NCI-H1105 (cell line): Measurements from ENCODE around the gene PTGS2.
"Not testable (repeated sequence)": the region's sequence is repeated elsewhere in the genome, so short reads cannot be mapped to it uniquely, and the experiment has no call there.

Experiments used
- DNase-seq: peaks from one replicate; lab custom pipeline; 2025; lab: John Stamatoyannopoulos, UW

PTGS2 gene

DNA sequence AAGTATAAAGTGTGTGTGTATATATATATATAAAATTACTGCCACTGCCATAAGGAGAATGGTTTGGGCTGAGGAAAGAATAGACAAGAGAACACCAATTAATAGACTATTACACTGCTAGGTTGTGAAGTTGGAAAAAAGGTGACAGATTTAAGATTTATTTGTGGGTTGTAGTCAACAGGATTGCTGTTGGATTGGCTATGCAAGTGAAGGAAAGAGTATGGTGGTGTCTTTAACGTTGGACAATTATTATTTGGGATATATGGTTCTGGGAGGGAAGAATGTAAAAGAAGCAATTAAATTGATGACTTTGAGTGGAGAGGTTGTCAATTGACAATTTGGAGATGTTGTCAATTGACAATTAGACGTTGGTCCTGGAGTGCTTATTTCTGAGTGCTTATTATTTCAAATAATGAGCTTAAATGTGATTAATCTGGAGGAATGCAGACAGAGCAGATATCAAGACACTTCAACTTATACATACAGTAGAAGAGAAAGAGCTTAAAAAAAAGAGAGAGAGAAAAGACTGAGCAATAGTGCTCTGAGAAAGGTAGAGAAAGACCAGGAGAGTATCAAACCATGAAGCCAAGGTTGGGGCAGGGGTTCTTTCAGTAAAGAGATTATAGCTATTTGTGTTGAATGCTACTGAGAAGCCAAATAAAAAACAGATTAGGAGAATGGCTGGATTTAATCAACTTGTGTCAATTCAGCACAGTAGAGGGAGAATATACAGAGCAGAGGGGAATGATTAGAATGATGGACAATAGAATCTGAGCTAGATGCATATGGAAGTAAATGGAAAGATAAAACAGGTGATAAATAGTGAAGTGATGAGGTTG, 9.7 kb downstream of the PTGS2 start:
- no peak for DNase-seq

DNA sequence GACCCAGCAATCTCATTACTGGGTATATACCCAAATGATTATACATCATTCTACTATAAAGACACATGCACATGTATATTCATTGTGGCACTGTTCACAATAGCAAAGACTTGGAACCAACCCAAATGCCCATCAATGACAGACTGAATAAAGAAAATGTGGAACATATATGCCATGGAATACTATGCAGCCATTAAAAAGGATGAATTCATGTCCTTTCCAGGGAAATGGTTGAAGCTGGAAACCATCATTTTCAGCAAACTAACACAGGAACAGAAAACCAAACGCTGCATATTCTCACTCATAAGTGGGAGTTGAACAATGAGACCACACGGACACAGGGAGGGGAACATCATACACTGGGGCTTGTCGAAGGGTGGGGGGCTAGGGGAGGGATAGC, 10.4 kb downstream of the PTGS2 start:
- DNase-seq, result not testable (repeated sequence)

DNA sequence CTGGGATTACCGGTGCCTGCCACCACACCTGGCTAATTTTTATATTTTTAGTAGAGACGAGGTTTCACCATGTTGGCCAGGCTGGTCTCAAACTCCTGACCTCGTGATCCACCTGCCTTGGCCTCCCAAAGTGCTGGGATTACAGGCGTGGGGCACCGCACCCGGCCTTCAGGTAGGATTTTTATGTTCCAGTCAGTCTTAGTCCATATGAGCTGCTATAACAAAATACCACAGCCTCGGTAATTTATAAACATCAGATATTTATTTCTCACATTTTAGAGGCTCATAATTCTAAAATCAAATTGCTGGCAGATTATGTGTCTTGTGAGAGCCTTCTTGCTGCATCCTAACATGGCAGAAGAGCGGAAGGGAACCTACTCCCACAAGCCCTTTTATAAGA, 16.0 kb downstream of the PTGS2 start:
- not testable (repeated sequence) for DNase-seq

DNA sequence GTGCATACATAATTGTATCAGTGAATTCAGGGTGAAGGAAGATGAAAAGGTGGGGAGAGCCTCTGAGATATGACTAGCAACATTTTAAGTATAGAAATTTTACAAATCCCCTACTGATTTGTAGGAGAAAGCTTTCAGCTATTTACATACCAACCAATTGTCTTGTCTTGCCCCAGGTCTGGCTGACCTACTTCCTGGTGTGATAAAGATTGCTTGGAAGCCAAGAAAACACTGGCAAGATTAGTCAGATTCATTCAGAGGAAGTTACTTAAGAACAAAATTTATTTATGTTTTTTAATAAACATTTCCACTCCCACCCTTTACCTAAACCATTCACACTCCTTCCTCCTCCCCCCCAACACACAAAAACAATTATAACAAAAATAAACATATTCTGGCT, 17.5 kb downstream of the PTGS2 start:
- no peak for DNase-seq

DNA sequence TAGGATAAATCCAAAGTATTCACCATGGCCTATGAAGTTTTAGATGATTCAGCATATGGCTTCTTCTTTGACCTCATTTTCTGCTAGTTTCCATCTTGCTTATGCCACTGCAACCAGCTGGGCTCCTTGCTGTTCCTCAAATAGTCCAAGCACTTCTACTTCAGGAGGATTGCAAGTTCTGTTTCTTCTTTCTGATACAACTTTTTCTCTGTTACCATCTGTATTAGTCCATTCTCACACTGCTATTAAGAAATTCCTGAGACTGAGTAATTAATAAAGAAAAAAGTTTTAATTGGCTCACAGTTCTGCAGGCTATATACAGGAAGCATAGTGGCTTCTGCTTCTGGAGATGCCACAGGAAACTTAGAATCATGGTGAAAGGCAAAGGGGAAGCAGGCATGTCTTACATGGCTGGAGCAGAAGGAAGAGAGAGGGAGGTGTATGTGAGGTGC, 20.3 kb downstream of the PTGS2 start:
- no peak for DNase-seq

DNA sequence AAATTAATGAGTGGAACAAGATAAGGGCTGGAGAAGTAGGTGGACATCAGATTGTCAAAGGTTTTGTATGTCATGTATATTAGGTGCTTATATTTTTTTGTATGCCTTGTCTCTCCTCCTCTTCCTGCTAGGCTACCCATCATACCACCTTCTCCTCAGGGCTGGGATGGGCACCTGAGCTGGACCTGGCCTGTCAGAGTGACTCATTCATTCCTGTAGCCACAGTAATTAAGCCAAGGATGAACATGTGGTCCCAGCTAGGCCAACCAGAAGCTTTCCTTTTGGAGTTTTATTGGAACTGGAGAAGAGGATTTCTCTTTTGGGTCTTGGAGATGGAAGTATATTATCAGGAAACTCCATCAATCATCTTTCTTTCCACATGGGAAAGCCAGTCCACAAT, 21.2 kb downstream of the PTGS2 start:
- no peak for DNase-seq

DNA sequence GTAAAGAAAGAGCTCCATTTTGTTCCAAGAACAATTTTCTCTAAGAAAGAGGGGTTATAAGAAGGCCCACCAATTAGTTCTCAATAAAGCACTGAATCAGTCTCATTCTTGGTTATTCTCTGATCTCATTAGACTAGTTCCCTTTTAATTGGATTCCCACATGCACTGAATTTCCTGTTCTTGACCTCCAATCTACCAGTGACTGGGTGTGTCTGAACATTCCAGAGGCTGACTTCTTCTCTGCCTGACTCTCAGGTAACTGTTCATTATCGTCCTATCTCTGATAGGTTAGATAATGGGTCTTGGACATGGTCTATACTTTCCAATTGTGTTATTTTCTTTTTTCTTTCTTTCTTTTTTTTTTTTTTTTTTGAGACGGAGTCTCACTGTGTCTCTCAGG, 22.7 kb downstream of the PTGS2 start:
- no peak for DNase-seq

DNA sequence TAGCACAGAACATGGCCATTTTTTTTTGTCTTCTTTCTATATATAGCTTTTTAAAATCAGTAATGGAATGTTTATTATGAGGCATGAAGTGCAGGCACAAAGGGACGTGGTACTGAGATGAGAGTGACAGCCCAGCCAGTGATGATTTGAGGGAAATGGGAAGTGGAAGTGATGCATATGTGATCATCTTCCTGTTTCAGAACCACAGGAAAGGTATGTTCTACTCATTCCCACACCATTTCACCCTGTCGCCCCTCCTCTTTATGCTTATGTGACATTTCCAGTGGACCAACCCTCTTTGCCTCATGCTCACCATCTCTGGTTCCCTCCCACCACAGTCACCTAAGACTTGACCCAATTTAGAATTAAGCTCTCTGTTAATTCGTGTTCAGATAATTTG, 24.3 kb downstream of the PTGS2 start:
- no peak for DNase-seq

DNA sequence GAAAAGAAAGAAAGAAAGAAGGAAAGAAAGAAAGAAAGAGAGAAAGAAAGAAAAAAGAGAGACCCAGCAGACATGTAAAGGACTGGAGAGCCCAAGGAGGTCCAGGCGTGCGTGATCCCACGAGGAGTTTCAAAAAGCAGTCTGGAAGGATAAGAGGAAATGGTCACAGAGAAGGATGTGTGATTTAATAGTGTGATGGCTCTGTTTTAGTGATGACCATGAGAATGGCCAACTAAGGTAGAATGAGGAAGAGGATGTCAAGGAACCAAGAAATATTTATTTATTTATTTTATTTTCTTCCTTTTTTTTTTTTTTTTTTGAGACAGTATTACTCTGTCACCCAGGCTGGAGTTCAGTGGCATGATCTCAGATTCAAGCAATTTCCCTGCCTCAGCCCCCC, 25.5 kb downstream of the PTGS2 start:
- no peak for DNase-seq

DNA sequence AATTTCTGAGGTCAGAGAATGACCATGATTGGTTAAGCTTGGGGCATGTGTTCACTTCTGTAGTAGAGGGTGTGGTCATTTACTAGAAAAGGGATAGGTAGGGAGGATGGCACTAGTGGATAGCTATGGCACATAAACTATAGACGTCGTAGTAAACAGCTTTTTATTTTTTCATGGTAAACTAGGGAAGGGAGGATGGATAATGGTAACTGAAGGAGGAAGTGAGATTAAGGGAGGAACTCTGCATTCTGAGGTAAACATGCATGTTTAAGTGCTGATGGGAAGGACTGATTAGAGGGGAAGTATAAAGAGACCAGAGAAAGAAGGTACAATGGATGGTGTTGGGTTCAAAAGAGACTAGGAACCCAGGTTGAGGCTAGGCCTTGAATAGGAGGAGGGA, 26.9 kb downstream of the PTGS2 start:
- no peak for DNase-seq

DNA sequence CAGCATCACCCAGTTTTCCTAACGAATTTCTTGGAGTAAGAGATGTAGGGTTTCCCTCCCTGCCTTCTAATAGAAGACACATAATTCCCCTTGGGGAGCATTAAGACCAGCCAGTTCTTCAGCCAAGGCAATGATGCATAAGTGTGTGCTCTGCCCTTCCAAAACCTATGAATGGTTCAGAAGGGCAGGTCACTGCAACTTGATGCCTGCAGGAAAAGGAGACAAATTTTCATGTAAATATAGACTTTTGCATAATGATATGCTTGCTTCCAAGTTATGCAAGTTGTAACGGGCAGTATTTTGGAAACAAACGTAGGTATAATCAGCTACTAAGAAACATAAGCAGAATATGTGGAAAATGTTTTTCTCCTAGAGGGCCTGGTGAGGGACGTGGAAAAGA, 31.6 kb downstream of the PTGS2 start:
- DNase-seq, result no peak

DNA sequence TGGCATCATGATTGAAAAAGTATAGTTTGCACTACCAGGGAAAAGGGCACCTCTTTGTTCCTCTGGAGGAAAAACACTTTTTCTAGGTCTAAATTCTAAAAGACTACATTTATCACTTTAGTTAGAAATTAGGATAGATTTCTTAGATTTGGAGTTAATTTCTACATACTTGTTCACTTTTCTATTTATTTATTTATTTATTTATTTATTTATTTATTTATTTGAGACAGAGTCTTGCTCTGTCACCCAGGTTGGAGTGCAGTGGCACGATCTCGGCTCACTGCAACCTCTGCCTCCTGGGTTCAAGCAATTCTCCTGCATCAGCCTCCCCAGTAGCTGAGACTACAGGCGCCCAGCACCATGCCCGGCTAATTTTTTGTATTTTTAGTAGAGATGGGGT, 32.2 kb downstream of the PTGS2 start:
- not testable (repeated sequence) for DNase-seq

DNA sequence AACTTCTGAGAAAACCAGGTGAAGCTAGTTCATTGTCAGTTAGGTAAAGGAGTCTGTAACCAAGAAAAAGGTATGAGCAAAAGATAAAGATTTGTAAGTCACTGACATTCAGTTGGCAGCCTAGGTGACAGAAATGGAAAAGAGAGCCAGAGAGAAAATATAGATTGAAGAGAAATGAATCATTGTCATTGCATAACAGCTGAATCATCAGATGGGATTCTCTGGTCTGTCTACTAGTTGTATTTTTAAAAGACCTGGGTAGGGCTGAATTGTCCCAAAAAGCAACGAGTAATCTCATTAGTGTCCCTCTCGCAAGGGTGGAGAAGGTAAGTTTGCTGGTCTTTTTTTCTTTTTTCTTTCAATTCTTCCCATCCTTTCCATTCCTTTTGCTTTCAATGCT, 36.6 kb downstream of the PTGS2 start:
- DNase-seq, result no peak

DNA sequence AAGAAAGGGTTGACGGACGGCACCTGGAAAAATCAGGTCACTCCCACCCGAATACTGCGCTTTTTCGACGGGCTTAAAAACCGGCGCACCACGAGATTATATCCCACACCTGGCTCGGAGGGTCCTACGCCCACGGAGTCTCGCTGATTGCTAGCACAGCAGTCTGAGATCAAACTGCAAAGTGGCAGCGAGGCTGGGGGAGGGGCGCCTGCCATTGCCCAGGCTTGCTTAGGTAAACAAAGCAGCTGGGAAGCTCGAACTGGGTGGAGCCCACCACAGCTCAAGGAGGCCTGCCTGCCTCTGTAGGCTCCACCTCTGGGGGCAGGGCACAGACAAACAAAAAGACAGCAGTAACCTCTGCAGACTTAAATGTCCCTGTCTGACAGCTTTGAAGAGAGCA, 42.7 kb downstream of the PTGS2 start:
- DNase-seq, result not testable (repeated sequence)

DNA sequence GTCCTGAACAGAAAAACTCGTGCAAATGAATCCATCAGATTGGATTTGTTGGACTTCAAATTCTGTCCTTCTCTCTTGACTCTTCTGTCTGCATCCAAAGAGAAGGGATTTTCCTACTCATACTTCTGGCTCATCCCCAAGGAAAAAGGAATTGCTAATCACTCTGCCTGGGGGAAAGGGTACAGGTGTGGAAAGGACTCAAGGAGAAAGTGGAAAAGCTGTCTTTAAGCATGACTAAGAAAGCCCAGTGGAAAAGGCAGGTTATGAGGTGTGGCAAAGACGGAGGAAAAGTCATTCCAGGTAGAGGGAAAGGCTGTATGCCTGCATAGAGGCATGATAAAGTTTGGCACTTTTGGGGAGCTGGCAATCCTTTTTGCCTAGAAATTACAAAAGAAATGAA, 43.4 kb downstream of the PTGS2 start:
- DNase-seq, result no peak

DNA sequence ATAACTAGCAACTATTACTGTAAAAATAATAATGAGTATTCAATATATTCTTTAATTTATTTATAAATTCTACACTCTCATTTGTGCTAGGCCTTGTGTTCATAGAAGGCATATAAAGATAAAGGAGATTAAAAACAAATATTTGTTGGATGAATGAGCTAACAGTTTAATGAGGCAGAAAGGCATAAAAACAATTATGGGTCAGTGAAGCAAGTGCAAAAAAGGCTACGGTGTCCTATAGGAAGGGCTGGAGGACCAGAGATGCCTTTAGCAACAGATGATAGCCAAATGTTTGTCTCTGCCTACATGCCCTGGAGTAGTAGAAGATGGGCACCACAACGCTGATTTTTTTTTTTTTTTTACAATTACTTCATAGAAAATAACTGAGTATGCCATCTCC, 45.7 kb downstream of the PTGS2 start:
- no peak for DNase-seq

DNA sequence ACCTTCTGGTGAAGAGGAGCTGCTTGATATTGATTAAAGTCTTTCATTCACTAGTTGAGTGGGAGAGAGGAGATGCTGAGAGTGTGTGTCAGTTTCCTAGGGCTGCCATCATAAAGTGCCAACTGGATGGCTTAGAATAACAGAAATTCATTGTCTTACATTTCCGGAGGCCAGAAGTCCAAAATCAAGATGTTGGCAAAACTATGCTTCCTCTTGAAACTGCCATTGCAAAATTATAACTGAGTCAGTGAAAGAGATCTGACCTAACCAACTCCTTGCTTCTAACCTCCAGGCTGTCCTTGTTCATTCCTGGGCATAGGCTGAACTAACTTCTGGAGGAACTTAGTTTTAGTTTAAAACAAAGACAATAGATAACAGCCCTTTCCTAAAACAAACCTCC, 47.1 kb downstream of the PTGS2 start:
- DNase-seq, result no peak

DNA sequence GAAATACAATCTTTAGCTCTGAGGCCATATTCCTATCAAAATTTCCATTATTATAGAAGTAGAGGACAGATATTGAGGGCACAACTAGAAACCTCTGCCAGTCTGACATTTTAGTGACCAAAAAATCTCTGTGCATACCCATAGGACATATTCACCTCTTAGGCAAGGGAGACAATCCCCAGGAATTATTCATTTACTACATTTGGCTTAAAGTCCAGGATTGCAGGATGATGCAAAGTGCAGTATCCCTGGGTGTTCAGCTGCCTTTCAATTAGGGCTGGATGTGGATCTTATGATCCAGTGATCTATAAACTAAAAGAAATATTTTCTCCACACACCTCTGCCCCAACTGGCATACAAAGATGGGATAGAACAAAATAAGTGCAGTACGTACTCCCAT, 50.9 kb downstream of the PTGS2 start:
- no peak for DNase-seq

DNA sequence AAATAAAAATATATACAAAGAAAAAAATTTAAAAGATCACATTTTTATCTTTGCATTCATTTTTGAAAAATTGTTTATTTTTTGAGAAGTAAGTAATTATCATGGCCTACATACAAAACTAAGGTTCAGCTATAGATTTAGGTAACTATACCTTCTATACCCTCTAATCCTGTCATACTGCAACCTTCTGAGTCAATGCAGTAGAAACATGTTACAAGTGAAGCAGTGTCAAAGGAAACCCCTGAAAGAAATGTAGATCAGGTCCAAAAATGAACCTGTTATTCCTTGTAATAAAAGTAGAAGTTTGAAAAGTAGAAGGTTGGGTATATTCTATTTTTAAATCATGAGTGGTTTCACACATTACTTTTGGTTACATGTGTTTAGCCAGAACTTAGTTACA, 51.3 kb downstream of the PTGS2 start:
- no peak for DNase-seq

DNA sequence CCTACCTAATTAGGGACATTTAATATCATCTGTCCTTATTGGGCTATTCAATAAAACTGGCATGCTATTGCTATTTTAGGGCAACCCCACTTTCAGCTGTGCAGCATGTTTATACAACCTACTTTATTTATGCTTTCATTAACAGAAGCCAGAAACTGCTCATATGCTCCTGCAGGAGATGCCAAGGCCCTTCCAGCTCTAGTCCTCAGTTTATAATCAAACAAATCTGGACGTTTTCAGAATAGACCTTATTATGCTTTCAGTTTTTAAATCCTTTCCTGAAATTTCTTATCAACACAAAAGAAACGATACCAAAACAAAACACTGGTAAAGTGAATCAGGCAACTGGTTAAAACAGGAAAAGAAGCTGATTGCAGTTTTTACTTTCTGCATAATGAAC, 53.2 kb downstream of the PTGS2 start:
- DNase-seq, result no peak

DNA sequence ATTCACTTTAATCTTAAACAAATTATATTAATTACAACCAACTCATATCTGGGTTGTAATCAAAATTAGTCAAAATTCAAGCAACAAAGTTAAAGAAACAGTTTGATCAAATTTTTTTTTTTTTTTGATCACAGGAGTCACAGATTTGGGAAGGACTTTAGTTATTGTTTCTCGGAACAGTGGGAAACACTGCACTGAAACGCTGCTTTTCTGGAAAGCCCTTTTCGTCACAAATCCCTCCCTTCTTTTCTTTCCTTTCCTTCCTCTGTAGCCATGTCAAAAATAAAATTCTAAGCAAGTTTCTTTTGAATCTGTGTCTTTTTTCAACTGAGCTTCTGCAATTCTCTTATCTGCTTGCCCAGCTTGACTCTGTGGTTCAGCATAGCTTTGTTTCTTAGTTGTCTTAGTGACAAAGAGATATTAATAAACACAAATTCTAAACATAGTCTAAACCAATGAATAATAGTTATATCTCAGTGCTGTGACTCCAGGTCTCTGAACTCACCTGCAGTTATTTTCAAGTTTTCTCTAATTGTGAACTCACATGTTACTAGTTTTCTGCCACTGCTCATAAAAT, 53.8 kb downstream of the PTGS2 start:
- no peak for DNase-seq

DNA sequence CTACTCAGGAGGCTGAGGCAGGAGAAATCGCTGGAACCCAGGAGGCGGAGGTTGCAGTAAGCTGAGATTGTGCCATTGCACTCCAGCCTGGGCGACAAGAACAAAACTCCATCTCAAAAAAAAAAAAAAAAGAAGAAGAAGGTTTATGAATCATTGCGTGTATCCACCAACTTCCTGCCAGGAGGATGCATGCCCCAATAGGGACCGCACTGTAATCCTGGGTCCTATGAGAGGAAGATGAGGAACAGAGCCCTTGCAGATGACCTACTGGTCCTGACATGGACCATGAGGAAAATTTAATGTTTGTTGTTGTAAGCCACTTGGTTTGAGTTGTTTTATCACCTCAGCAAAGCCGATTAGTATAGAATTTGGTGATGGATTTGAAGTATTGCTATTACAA, 56.7 kb downstream of the PTGS2 start:
- no peak for DNase-seq
